GM04503 (cell line): ENCODE results near the gene SAYSD1.

Experiments
- DNase-seq: peaks from one replicate; pipeline ENCODE4 v3.0.0-alpha.2; 2012; ENCODE audit warnings: low read depth

The SAYSD1 gene

GRCh38 chr6:39108041-39108839, 6.7 kb downstream of the SAYSD1 start:
- DNase-seq = no peak

DNA sequence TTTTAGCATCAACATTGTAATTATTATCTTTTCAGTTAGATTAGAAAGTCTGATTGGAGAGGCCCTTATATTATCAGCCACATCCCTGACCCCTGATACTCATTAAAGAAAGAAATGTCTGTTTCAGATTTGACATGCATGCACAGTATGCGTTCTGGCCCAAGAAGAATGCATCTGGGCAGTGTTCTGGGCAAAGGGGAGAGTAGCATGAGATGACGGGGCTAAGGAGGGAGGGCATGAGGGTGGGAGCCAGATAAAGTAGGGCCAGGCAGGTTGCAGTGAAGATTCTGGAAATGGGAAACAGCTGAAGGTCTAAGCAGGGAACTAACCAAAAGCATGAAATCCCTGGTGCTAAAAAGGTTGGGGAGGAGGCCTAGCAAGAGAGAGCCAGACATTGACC, 7.3 kb downstream of the SAYSD1 start:
- no peak for DNase-seq

GRCh38 chr6:39107034-39107433, 8.0 kb downstream of the SAYSD1 start:
- no peak for DNase-seq

DNA sequence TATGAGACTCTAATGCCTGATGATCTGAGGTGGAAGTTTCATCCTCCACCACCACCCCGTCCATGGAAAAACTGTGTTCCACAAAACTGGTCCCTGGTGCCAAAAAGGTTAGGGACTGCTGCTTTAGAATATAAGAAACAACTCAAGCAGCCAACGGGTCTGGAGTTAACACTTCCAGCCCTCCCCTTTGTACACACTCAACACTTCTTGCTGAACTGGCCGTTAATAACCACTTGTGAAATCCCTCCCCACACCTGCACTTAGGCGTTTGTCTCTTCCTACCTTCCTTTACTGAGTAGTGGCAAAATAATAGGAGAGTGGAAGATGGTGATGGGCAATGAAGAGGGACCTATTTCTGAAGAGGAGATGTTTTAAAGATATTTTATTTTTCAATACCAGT, 10.5 kb downstream of the SAYSD1 start:
- DNase-seq = no peak

- DNase-seq = no peak
Measured at GRCh38 chr6:39102821-39103136, 12.2 kb downstream of the SAYSD1 start.

- DNase-seq = peak; percentile 15
Measured at GRCh38 chr6:39102071-39102820, 12.7 kb downstream of the SAYSD1 start.

- DNase-seq = no peak
Measured at GRCh38 chr6:39100358-39100757, 14.6 kb downstream of the SAYSD1 start.

- no peak for DNase-seq
Measured at GRCh38 chr6:39095578-39095977, 19.4 kb downstream of the SAYSD1 start.

DNA sequence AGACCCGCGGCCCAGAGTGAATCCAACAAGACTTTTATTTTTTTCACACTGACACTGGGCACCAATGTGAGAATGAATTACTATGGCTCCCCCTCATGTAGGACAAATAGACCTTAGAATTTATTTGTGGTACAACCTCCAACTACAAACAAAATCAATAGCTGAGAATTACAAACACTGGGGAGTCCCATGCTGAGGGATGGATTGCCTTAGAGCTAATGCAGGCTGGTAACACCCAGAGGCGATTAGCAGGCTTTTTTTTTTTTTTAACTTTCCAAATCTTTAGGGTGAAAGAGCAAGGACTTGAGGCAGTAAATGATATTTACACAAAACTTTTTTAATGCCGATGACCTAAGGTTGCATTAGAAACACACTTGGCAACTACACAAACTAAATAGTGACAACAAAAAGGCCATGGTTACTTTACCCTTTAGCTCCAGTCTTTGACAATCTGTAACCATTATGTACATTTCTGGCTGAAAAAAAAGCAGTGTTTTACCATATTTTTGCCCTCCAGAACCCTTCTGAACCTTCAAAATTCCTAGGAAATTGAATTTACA, 21.8 kb downstream of the SAYSD1 start:
- no peak for DNase-seq

- DNase-seq = no peak
Measured at GRCh38 chr6:39092124-39092523, 22.9 kb downstream of the SAYSD1 start.

DNA sequence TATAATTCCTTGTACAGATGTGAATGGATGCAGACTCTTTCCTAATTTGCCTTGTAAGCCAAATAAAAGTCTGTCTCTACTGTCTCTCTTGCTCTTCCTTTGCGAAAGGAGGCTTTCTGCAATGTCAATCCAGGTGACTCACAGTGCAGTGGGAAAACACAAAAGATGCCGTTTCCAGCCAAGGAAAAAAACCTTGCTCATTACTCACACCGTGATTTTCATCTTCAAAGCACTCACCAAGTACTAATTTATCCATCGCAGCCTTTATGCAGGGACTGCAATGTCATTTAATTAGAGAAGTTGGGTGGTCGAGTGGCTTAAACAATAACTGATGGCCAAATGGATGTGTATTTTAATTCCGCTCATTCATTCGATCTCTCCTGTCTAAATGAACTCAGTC, 23.8 kb downstream of the SAYSD1 start:
- no peak for DNase-seq

DNA sequence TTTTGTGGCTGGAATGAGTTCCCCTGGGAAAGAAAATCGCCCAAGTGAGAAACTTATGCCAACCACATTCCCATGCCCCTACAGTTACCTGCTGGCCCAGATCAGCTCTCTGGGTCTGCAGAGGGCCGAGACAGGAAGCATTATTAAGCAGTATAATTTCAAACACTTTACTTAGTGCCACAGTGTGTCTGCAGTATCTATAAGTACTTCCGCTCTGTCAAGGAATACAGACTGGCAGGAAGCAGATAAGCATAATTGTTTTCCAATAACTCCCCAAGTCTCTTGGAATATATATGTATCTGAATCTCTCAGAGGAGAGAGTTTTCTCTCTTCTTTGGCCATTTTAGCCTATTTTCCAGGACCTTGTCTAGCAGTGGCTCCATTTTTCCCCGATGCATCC, 24.9 kb downstream of the SAYSD1 start:
- DNase-seq = no peak

- DNase-seq = peak; percentile 6
Measured at GRCh38 chr6:39088331-39088730, 26.7 kb downstream of the SAYSD1 start.

DNA sequence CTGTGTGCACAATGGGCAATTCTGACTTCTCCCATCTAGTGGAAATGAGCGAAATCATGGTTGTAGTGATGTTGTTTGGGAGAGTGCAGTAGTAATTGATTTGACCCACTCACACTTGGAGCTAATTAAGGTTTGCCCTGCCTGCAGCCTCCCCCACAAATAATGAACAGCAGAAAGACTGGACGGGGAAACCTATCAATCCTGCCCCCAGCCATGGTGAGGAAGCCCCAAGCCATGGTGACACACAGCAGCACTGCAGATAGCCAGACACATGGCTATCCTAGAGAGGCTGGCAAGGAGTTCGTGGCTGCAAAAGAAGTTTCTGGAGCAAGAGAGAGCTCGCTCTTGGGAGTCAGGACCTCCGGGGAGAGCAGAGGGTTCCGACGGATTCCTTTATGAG, 27.8 kb downstream of the SAYSD1 start:
- no peak for DNase-seq

GRCh38 chr6:39086711-39087110, 28.3 kb downstream of the SAYSD1 start:
- no peak for DNase-seq

- DNase-seq = no peak
Measured at GRCh38 chr6:39086294-39086693, 28.7 kb downstream of the SAYSD1 start.

- no peak for DNase-seq
Measured at GRCh38 chr6:39085129-39085797, 29.7 kb downstream of the SAYSD1 start.

- no peak for DNase-seq
Measured at GRCh38 chr6:39084506-39084905, 30.5 kb downstream of the SAYSD1 start.

DNA sequence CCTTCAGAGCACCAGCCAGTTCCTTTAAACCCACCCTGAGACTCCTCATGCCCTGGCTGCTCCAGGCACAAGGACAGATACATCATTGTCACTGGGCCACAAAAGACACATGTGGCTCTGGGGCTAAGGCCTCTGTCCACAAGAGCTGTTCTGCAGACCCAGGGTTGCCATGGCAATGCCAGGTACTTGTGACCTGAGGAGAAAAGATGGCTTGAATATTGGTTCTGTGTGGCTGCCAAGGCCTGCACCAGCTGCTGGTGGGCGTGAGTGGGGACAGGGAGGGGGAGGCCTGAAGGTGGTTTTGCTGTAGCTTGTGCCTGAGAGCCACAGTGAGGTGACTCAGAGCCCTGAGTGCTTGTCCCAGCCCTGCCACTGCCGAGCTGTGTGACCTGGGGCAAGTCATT, 31.8 kb downstream of the SAYSD1 start:
- no peak for DNase-seq

GRCh38 chr6:39082310-39082709, 32.7 kb downstream of the SAYSD1 start:
- DNase-seq = no peak

- DNase-seq = no peak
Measured at GRCh38 chr6:39080246-39080875, 34.6 kb downstream of the SAYSD1 start.
